HG03064 (cell line): ENCODE results near the gene RD3L.

Source experiments
- ATAC-seq: cut with Tn5 transposase; IDR thresholded peaks from one replicate; pipeline ENCODE4 v1.9.1; 2021; ENCODE audit warnings: low read depth; ENCODE audit not compliant: unreplicated experiment

RD3L gene

DNA sequence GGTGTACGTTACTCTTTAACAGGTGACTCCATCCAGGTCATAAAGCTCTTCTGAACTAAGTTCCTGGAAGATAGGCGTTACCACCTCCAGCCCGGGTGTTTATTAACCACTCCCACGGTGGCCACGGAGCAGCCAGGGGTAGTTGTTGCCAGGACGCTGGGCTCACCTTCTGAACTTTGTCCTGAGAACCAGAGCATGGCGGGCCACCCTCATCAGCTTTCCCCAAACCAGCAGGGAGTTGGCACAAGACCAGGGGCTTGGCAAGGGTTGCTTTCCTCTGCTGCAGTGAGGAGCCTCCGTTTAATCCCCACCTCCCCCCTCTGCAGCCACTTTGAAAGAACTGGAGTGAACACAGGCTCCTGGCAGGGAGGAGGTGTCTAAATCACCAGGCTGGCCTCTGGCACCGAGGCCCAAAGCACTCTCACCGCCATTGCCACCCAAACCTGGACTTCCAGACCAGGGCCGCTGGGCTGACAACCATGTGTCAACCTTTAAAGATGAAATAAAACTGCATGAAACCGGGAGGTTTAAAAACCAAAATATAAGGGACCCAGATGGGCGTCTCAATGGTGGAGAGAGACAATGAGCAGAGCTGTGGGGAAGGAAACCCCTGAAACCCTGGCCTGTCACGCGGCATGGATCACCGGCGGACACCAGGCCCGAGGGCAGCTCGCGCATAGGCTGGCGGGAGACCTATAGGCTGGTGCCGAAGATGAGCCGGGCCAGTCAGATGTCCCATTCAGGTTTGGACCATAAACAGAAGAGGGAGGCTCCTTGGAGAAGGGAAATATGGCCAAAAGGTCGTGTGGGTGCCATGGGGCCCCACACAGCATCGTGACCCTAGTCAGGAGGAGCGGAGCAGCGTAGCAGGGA, 45.0 kb downstream of the RD3L start:
- ATAC-seq = no peak

DNA sequence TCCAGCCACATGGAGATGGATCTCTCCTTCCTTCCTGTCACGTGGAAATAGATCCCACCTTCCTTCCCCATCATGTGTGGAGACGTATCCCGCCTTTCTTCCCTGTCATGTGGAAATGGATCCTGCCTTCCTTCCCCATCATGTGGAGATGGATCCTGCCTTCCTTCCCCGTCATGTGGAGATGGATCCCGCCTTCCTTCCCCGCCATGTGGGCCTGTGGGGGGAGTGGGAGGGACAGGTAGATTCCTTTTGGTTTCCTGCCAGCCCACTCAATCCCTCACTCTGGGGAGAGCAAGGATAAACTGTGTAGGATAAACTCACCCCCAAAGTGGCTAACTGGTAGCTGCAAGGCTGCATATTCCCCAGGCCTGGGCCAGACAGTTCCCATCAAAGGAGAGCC, 45.8 kb downstream of the RD3L start:
- ATAC-seq = no peak

DNA sequence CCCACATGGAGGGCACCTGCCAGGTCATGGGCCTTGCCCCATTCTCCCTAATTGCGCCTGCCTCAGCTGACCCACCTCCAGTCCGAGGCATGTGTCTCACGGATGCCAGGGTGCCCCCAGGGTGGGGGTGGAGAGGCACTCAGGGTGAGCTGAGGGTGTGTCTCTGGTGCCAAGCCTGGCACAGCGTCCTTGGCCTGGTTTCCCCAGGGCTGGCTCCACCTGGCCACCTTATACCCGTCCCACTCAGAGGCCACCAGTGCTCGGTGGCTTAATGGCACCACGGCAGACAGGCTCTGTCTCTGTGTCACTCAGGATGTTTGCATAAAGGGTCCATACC, 47.6 kb downstream of the RD3L start:
- ATAC-seq = no peak

DNA sequence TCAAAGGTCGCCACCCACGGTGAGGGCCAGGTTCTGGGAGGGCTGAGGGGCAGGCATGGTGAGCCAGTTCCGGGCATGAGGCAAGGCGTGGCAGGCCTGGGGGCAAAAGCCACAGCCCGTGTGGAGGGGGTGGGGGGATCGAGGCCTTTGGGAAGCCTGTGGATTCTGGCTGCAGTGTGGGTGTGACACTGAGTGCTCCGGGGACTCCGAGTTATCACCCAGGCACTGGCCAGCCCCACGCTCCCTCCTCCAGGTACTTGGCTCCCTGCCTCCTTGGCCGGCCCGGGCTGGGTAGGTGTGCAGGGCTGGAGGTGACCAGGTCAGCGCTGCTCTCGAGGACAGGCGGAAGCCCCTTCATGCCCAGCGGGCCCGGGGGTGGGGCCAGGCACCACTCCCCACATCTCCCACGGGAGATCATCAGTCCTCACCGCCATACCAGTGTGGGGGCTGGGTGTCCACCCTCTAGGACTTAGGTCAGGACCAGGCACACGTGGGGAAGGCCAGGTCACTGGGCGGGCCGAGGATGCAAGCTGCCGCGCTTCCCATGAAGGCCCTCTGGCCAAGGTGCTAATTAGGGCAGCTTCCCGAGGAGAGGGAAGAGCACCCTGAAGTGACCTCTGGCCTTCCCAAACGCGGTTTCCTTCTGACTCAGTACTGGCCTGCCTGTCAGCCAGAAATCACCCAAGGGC, 48.2 kb downstream of the RD3L start:
- no peak for ATAC-seq

DNA sequence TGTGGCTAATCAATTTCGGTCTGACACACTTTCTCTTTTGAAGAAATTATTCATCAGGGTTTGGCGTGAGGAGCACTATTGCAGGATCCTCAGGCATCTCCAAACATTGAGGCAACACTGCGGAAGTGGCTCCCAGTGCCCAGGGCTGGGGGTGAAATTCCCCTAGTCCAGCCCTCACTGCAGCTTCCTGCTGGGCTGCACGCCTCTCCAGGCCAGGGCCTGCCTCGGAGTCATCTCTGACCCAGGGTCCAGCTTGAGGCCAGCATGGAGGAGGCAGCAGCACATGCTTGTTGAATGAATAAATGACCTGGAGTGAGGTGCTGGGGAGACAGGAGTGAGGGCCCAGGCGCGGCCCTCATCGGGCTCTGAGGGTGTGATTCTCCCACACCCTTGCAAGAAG, 50.1 kb downstream of the RD3L start:
- ATAC-seq = no peak

DNA sequence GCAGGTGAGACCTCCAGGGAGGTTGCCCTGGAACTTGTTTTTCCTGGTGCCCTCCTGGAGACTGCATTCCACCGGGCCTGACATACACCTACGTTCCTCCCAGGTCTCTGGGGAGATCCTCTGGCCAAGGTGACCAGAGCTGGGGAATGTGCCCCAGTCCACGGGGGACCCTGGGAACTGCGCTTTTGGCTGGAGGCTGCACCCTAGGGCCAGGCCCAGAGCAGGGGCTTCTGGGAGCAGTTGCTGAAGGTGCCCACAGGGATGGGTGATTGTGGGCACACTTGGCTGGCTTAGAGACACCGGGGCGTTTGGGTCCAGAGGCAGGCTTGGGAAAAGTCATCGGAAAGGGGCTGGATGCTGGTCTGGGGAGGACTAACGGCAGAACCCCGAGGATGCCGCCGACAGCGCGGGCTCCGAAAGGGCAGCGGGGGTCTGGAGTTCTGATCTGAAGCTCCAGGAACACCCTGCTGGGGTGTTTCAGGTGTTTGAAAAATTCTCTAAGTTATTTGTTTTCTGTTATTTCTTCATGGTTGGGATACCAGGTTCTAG, 50.6 kb downstream of the RD3L start:
- no peak for ATAC-seq

DNA sequence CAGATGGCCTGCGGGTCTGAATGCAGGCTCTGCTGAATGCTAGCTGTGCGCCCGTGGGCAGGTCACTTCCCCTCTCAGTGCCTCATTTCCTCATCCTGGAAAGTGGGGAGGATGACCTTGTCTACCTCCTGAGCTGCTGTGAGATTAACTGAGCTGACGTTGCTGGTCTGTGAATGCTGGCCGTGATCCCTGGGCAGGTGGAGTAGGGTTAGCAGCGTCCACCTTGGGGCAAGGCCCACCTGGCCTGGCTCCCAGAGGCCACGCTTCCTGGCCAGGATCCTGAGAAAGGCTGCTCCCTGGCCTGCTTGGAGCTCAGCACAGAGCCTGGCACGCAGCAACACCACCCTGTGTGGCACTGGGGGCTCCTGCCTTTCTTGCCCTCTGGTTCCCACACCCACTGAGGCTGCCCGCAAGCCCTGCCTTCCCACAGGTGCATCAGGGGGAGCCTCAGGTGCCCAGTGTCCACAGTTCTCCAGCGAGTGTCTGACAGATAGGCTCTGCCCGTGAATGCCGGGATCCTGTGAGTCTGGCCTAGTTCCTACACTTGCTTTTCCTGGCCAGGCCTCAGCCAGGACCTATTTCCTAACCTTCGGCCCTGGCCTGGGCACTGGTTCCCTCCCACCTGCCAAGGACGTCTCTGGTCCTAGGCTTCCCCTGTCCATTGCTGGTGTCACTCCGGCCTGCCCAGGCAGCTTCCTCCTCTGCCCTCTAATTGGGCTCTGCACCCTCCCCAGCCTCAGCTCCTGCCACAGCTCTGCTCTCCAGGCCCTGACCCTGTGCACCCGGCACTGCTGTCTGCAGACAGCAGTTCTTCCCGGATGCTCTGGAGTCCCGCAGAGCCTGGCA, 51.3 kb downstream of the RD3L start:
- no peak for ATAC-seq
